Amygdala (tissue), 56 donors: Measurements from ENCODE around the gene C11orf91.
"Not testable (repeated sequence)": the region's sequence is repeated elsewhere in the genome, so short reads cannot be mapped to it uniquely, and the experiment has no call there.

ENCODE experiments used
- DNase-seq, 56 donors: peaks; one replicate each; lab custom pipeline; 2025; lab: John Stamatoyannopoulos, UW

C11orf91 gene

GRCh38 chr11:33722590-33723234, 22.1 kb upstream of the C11orf91 start:
- no peak for DNase-seq

- DNase-seq, result no peak
Measured at GRCh38 chr11:33721984-33722383, 21.4 kb upstream of the C11orf91 start.

GRCh38 chr11:33721426-33721825, 20.8 kb upstream of the C11orf91 start:
- no peak for DNase-seq

GRCh38 chr11:33719587-33719986, 19.0 kb upstream of the C11orf91 start:
- no peak for DNase-seq

- no peak for DNase-seq
Measured at GRCh38 chr11:33718440-33718839, 17.8 kb upstream of the C11orf91 start.

- DNase-seq, result no peak
Measured at GRCh38 chr11:33716243-33716642, 15.6 kb upstream of the C11orf91 start.

GRCh38 chr11:33713856-33714398, 13.3 kb upstream of the C11orf91 start:
- DNase-seq, result no peak

GRCh38 chr11:33713151-33713855, 12.7 kb upstream of the C11orf91 start:
- DNase-seq, result no peak

- DNase-seq, result no peak
Measured at GRCh38 chr11:33712436-33712835, 11.8 kb upstream of the C11orf91 start.

GRCh38 chr11:33709466-33709865, 8.8 kb upstream of the C11orf91 start:
- DNase-seq, result peak in 5 of 56 donors; percentile 11 to 37 (median 28)

GRCh38 chr11:33708985-33709384, 8.4 kb upstream of the C11orf91 start:
- no peak for DNase-seq

GRCh38 chr11:33707831-33708230, 7.2 kb upstream of the C11orf91 start:
- not testable (repeated sequence) for DNase-seq

GRCh38 chr11:33706966-33707365, 6.3 kb upstream of the C11orf91 start:
- no peak for DNase-seq

- DNase-seq, result no peak
Measured at GRCh38 chr11:33706546-33706945, 5.9 kb upstream of the C11orf91 start.

- peak in 11 of 56 donors; percentile 11 to 63 (median 25) for DNase-seq
Measured at GRCh38 chr11:33704240-33705002, 3.8 kb upstream of the C11orf91 start.

GRCh38 chr11:33703788-33704187, 3.2 kb upstream of the C11orf91 start:
- DNase-seq, result peak in 1 of 56 donors; percentile 26

GRCh38 chr11:33703234-33703633, 2.6 kb upstream of the C11orf91 start:
- DNase-seq, result no peak

GRCh38 chr11:33701302-33702230, 940 bp upstream of the C11orf91 start:
- DNase-seq, result peak in 27 of 56 donors; percentile 17 to 76 (median 42)

- DNase-seq, result peak in 1 of 56 donors; percentile 61
Measured at GRCh38 chr11:33700063-33700501, 544 bp downstream of the C11orf91 start.

GRCh38 chr11:33699515-33700062, 1.0 kb downstream of the C11orf91 start:
- no peak for DNase-seq
